ENCODE data around the gene ETV3.

ETV3 gene

GRCh38 chr1:157161901-157162300 is 23.7 kb upstream of the ETV3 start:
- no peak for DNase-seq

- no peak for DNase-seq
Observed at GRCh38 chr1:157158967-157159366, 20.8 kb upstream of the ETV3 start.

GRCh38 chr1:157157501-157158190 is 19.5 kb upstream of the ETV3 start:
- peak; percentile 62 for DNase-seq

- DNase-seq = peak; percentile 59
Observed at GRCh38 chr1:157156058-157156541, 17.9 kb upstream of the ETV3 start.

- peak; percentile 34 for DNase-seq
Observed at GRCh38 chr1:157155658-157156057, 17.5 kb upstream of the ETV3 start.

GRCh38 chr1:157154940-157155514 is 16.8 kb upstream of the ETV3 start:
- DNase-seq = no peak

GRCh38 chr1:157154291-157154690 is 16.1 kb upstream of the ETV3 start:
- DNase-seq = no peak

GRCh38 chr1:157153746-157154145 is 15.6 kb upstream of the ETV3 start:
- no peak for DNase-seq

- DNase-seq = no peak
Observed at GRCh38 chr1:157152510-157152909, 14.3 kb upstream of the ETV3 start.

- no peak for DNase-seq
Observed at GRCh38 chr1:157151506-157151905, 13.3 kb upstream of the ETV3 start.

- no peak for DNase-seq
Observed at GRCh38 chr1:157151073-157151472, 12.9 kb upstream of the ETV3 start.

- DNase-seq = no peak
Observed at GRCh38 chr1:157150631-157151030, 12.4 kb upstream of the ETV3 start.

- peak; percentile 49 for DNase-seq
Observed at GRCh38 chr1:157147906-157148700, 9.9 kb upstream of the ETV3 start.

- no peak for DNase-seq
Observed at GRCh38 chr1:157147037-157147436, 8.8 kb upstream of the ETV3 start.

GRCh38 chr1:157146244-157146643 is 8.0 kb upstream of the ETV3 start:
- DNase-seq = no peak

GRCh38 chr1:157145076-157145475 is 6.9 kb upstream of the ETV3 start:
- DNase-seq = no peak

- DNase-seq = no peak
Observed at GRCh38 chr1:157144509-157144908, 6.3 kb upstream of the ETV3 start.

GRCh38 chr1:157142765-157143423 is 4.7 kb upstream of the ETV3 start:
- DNase-seq = no peak

- DNase-seq = no peak
Observed at GRCh38 chr1:157142201-157142600, 4.0 kb upstream of the ETV3 start.

- no peak for DNase-seq
Observed at GRCh38 chr1:157141212-157141855, 3.1 kb upstream of the ETV3 start.

GRCh38 chr1:157140063-157140588 is 1.9 kb upstream of the ETV3 start:
- DNase-seq = no peak

- no peak for DNase-seq
Observed at GRCh38 chr1:157139052-157139715, 989 bp upstream of the ETV3 start.
